Daoy (cell line): ENCODE data around the gene CYP24A1. TPM values are rescaled to one million over a fixed set of nuclear protein-coding genes. Genes with fewer than 3 reads are reported as not detected.
A peak's percentile ranks its signal among the peaks of the same experiment; 100 is the strongest.

Experiments
- DNase-seq: peaks from one replicate; pipeline ENCODE4 v3.0.0-alpha.2; 2015; ENCODE audit warnings: low read depth
- total RNA-seq: library from RNA; depleted of rRNA; stranded (reverse); fragments of >200 nt; shearing (Covaris generic); gene quantifications from 2 replicates; pipeline ENCODE4 v1.2.3, GENCODE V29; 2014

Gene CYP24A1
- total RNA-seq, 1 experiment from 2014 or later = 0.46 TPM

DNA sequence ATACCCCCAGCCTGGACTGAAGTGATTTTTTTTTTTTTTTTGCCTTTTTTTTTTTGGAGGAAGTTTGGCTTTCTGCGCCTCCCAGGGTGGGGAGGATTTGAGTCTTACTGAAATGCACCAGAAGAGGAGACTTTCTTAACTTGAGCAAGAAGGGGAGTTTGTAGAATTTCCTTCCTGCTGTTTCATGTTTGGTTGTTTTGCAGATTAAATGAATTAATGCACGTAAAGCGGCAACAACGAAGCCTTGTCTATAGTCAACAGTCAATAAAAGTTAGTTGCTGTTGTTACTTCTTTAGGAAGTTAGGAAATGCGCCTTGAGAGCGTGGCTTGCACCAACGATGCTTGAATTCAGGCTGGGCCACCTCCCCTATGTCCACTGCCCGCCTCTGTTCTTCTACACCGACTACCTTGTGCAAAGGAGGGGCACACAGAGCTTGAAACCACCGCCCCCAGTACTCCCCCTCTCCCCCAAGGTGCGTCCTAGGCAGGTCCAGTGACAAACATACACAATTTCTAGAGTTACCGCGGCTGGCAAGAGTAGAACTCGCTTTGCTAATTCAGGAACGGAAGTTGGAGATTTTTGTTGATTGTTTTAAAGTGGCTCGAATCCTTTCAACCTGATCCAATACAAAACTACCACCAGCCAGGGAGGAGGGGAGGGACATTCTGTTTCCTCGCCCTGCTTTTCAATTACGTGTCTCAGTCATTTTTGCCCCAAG lies 830 bp upstream of the CYP24A1 start:
- no peak for DNase-seq

DNA sequence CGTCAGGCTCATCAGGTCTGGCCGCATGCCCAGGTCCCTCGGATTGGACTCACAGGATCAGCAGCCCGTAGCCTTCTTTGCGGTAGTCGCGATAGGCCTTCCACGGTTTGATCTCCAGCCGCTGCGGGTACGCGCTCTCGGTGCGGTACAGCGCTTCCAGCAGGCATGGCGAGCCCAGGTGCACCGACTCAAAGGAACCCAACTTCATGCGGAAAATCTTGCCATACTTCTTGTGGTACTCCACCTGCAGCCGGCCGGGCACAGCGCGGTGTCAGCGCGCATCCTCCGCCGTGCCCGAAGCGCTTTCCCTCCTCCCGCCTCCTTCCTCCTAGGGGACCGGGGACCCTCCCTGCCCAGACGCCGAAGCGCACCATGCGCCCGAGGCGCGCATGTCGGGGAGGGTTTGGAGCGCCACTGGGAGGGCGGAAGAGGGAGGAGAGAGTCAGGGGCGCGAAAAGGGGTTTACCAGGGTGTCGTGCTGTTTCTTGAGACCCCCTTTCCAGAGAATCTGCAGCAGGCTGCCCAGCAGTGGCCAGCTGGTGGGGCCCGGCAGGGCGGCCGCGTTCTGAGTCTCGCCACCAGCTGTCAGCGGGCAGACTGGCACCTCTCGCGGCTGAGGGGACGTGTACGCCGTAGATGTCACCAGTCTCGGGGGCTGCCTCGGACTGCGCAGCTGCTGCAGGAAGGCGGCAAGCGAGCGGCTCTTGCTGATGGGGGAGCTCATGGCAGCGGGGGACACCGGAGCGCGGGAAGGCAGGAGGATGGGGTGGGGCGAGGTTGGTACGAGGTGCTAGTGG lies 732 bp downstream of the CYP24A1 start:
- peak; percentile 21 for DNase-seq

DNA sequence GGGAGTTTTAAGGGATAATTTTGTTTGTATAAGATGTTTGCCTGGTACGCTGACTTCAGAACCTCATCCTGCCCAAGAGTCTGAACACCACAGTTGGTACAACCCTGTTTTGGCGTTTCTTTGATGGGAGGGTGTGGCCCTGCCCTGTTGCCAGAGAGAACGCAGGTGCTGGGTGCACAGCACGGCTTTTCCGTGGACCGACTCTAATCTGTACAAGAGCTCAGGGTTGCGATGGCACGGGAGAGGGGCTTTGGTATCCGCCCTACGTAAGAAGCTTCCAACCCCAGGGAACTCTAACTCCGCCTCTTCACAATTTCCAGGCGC lies 1.3 kb downstream of the CYP24A1 start:
- DNase-seq = no peak

DNA sequence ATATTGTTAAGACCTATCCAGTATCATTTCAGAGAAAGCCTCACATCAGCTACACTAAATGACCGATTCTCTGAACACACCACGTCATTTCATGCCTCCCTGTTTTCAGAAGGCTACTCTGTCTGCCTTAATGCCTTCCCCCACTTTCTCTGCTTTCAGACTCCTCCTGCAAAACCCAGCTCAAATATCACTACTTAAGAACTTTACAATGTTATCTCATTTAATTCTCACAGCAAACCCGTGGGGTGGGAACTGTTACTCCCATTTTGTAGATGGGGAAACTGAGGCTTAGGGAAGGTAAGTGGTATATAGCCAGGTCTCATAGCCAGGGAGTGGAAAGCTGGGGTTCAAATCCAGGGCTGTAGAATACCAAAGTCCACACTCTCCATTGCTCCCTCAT lies 2.8 kb downstream of the CYP24A1 start:
- DNase-seq = no peak

DNA sequence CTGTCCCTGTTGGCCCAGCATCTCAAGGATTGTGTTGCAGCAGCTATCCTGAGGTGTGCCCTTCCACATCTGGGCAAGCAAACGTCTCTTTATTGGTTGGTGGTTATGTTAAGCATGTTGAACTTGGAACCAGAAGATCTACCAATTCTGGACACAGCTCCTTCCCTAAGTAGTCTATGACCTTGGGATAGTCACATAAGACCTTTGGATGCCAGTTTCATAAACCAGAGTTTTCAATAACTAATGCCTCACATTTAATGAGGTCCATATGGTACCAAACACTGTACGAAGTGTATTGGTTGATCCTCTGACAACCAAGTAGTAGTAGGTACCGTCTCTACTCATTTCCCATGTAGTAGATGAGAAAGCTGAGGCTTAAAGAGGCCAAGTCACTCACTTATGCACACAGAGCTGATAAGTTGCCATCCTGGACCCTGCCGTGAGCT lies 3.7 kb downstream of the CYP24A1 start:
- DNase-seq = no peak

DNA sequence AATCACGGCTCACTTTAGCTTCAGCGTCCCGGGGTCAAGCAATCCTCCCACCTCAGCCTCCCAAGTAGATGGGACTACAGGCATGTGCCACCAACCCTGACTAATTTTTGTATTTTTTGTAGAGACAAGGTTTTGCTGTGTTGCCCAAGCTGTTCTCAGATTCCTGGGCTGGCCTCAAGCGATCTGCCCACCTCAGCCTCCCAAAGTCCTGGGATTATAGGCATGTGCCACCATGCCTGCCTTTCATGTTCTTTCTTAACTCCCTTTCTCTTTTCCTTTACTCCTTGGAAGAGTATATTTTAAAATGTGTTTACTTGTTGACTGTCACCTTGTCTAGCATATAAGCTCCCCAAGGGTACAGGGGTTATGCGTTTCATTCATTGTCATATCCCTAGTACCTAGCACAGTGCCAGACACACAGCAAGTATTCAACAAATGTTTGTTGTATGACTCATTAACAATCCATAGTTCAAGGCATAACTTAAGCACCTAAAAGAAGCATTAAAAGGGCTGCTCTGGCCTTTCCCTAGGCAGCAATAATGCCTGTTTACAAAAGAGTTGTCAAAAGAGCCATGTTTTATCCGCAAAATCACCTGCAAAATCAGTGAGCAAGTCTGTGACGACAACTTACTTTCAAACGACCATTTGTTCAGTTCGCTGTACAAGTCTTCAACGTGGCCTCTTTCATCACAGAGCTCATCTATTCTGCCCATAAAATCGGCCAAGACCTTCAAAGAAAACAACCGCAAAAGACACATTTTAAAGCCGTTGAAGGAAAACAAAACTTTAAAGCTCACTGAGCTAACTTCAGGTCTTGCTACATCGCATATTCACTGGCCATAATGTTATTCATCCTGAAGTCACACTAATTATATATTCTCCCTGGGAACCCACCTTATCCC lies 4.6 kb downstream of the CYP24A1 start:
- DNase-seq = no peak

DNA sequence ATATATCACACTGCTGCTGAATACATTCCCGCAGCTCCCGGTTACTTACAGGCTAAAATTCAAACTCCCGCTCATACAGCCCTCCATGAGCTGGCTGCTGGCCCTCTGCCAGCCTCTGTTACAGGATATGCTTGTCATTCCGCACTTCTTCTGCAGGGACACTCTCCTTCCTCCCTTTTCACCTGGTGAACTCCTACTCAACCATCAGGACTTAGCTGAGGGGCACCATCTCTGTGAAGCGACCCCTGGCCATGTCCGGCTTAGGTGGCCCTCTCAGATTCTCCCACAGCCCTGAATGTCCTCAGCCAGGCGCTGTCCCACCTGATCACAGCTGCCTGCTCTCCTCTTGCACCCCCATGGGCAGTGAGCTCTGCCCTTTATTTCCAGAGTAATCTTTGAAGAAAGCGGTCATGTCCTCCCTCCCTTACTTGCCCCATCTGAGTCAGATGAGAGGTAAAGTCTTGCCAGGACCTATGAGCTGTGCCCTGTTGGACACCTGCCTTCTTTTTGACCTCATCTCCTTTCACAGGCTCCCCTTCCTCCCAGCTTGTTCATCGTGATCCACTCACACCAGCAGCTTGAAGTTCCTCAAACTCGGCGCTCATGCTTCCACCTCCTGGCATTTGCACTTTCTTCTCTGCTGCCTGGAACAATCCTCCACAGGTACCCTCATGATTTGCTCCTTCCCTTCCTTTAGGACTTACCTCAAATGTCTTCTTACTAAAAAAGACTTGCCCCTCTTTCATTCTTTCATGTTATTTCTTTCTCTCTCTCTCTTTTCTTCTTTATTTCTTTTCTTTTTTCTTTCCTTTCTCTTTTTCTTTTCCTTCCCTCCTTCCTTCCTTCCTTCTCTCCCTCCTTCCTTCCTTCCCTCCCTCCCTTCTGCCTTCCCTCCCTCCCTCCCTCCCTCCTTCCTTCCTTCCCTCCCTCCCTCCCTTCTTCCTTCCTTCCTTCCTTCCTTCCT lies 5.6 kb downstream of the CYP24A1 start:
- peak; percentile 76 for DNase-seq

DNA sequence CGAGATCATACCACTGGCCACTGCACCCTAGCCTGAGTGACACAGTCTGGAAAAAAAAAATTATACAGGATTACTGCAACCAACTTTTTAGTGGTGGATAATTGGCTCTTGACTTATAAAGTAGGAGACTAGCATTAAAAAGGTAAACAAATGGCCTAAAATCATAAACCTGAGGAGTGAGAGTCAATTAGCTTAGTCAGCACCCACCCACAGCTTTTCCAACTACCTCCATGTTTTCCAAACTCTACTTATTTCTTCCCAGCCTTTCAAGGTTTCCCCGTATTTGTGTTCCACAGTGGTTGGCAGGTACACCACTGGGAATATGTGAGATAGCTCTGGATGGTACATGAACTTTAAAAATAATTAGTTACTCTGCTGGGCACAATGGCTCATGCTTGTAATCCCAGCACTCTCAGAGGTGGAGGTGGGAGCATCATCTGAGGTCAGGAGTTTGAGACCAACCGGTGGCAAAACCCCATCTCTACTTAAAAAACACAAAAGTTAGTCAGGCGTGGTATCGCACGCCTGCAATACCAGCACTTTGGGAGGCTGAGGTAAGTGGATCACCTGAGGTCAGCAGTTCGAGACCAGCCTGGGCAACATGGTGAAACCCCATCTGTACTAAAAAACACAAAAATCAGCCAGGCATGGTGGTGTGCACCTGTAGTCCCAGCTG lies 6.7 kb downstream of the CYP24A1 start:
- no peak for DNase-seq

DNA sequence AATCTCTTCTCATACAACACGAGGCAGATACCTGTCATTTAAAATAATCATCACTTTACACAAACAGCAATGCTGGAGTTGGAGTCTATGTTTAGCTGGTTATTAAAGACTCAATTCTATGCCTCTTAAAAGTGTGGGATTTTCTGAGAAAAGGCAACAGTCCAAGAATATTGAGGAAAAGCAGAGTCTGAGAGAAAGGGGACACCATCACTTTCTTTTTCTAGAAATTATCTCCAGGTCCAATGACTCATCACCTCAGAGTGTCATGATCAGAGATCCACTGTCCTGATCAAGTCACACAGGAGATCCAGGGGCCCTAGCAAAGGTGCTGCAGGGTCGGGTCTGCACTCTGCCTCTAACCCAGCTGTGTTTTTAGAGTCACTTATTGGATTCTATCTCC lies 8.0 kb downstream of the CYP24A1 start:
- no peak for DNase-seq

DNA sequence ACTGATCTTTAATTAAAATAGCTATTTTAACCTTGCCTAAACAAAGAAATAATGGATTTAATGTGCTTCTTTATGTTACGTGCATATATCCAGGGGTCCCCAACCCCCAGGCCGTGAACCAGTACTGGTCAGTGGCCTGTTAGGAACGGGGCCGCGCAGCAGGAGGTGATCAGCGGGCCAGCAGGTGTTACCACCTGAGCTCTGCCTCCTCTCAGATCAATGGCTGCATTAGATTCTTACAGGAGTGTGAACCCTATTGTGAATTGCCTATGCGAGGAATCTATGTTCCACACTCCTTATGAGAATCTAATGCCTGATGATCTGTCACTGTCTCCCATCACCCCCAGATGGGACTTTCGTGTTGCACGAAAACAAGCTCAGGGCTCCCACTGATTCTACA lies 8.8 kb downstream of the CYP24A1 start:
- no peak for DNase-seq

DNA sequence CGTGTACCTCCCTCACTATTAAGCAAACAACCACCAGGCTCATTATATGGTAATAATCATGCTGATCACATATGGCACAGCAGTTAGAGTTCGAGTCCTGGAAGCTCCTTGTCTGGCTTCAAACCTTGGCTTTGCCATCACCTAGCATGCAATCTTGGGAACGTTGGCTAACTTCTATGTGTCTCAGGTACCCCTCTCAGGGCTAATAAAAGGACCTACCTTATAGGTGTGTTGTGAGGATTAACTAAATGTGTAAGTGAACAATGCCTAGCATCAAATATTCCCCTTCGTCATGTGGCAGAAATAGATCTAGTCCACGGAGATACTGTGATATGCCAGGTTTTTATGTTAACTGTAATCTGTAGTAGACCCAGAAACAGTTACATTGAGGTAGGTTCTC lies 10.4 kb downstream of the CYP24A1 start:
- DNase-seq = no peak

DNA sequence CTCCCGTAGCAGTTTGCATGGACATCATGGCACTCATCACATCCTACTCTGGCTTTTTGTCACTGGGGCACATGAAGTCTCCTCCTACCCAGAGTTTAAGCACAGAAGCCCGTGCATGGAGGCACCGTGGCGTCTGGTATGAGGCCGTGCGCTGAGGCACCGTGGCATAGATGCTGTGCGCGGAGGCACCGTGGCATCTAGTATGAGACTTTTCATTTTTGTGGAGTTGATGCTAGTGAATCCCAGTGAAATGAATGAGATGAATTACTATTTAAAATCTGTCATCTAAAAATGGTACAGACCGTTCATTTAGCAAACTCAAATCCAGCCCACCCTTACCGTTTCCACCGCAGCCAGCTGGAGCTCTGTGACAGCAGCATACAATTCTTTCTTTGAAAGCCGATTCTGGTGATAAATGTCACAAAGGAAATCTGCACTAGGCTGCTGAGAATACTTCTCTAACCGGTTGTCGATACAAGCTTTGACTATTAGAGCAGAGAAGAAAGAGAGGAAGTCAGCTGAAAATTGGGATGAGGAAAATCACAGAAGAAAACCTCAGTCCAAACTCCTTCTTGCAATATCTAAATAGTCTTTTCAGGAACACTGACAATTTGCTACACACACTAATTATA lies 11.3 kb downstream of the CYP24A1 start:
- DNase-seq = no peak

DNA sequence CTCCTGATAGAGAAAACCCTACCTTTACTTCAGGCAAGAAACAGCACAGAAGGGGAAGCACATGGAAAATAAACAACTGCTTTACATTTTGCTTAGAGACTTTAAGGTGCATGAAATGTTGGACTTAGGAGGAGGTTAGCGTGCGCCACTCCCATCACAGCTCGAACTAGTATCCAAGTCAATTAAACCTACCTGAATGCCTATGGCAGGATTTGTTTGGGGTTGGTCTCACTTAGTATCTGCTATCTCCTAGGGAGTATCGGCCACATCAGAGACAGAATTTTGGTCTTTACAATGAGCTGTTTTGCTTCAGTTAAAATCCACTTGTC lies 12.0 kb downstream of the CYP24A1 start:
- no peak for DNase-seq

DNA sequence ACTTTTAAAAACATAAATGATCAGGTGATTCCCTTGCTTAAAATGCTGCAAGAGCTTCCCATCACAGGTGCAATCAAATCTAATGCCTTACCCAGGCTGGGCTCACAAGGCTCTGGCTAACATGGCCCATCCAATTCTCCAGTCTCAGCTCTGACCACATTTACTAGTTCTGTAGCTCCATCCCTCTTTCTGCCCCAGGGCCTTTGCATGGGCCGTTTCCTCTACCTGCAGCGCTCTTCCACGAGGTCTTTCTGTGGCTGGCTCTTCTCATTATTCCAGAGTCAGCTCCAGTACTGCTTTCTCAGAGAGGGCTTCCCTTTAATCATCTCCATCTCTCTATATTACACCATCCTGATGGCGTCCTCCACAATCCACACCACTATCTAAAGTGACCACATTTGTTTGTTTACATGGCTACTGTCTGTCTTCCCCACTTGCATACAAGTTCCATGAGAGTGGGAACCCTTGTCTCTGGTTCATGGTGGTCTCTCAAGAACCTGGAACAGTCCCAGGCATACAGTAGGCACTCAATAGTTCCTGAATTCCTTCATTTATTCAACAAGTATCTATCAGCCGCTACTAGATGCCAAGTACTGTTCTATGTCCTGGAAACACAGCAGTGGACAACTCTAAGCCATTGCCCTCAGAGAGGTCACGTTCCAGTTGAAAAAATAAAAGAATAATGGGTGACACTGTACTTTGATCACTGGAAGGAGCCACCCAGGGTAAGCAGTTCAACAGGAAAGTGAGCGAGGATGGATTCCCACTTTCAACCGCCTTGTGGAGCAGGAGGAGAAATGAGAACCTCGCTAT lies 12.6 kb downstream of the CYP24A1 start:
- no peak for DNase-seq

DNA sequence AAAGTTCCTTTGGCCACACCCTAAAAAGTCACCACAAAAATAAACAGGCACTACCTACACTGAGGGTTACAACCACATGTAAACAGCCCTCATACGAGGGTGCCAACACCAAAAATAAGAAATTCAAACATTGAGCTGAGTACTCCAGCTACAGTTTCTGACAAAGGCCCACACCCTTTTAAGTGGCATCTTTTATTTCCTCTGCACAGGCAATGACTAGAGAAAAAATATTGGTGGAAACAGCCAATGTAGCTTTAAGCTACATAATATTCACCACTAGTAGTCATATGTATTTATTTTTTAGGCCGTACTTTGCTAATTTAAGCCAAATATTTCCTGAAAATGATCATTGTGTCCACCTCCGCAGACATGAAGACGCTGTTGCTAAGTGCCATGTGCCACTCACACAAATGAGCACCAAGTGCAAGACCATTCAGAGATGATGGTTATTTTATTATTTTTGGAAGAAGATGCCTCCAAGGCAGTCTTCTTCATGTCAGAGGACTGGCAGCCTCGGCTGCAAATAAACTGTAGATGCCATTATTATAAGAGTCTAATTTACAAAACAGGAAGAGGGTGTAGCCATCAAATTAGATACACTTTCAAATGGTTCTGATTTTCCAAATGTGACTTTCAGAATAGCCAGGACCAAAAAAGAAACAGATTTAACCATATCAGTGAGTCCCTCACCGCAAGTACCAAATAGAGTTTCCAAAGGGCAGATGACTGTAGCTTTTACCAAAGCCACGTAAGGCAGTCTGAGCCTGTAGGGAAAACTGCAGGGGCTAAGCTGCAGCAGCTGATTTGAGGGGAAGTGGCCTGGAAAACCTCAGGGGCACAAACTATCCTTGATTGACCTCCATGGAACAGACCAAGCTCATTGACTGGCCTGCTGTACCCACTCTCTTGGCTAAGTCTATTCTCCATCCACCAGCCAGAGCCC lies 13.4 kb downstream of the CYP24A1 start:
- no peak for DNase-seq

DNA sequence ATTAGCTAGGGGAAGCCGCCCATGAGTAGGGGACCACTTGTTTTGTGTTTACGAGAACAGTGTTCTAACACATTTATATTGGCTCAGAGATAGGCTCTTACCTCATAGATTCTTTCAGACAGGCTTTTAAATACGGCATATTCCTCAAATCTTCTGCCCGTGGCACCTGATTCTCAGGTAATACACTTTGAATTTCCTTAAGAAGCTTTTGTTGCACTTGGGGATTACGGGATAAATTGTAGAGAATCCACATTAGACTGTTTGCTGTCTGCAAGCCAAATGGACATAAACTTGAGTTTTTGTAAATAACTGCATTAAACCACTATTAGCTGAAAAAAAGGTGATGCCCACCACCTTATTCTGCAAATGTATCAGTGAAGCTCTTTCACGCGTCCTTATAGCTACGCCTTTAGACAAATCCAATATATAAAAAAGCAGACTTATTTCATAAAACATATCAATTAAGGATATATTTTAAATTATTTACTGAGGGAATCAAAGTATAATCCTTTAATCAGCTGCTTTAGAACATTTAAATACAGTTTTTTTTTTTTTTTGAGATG lies 14.8 kb downstream of the CYP24A1 start:
- DNase-seq = no peak

DNA sequence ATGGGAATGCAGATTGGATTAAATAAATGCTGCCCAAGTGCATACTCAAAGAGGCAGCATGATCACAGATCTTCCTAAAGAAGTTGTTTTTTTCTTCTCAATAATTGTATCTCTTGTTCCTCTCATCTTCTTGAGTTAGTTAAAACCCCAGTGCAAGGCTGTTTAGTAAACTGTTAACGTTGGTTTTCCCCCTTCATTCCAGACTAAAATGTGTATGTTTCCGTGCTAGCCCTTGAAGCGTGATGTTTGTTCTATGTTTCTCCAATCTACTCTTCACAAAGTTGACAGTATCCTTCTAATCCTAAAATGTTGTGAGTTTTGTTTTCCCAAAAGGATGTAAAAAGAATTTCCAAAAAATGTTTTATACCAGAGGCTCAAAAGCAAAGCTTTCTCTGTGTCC lies 15.6 kb downstream of the CYP24A1 start:
- no peak for DNase-seq
